Astrocyte (in vitro differentiated cells and primary cell): ENCODE measurements around the gene TK2. TPM values are rescaled to one million over a fixed set of nuclear protein-coding genes. Genes with fewer than 3 reads are reported as not detected.

Experiments
- DNase-seq: peaks from one replicate; pipeline ENCODE4 v3.0.0-alpha.2; 2010; ENCODE audit warnings: low read depth
- FAIRE-seq: peaks from 2 replicates; lab custom pipeline; 2011; peaks lifted over from hg19 to GRCh38; lab: Jason Lieb, UNC
- H2AFZ ChIP-seq: 2 replicates; pipeline ENCODE4 v1.6.0; 2012; ENCODE audit warnings: low read depth, low read length, inconsistent platforms
- H3K27ac ChIP-seq: 2 replicates; pipeline ENCODE4 v1.5.1; 2011; ENCODE audit warnings: low read depth, low read length, inconsistent platforms
- H3K27me3 ChIP-seq: 2 replicates; pipeline ENCODE4 v1.6.0; 2011; ENCODE audit warnings: low read length, inconsistent platforms; ENCODE audit not compliant: insufficient read depth
- H3K36me3 ChIP-seq: 2 replicates; pipeline ENCODE4 v1.5.1; 2011; ENCODE audit warnings: low read length, inconsistent platforms; ENCODE audit not compliant: insufficient read depth
- H3K4me1 ChIP-seq: 2 replicates; pipeline ENCODE4 v1.5.1; 2011; ENCODE audit warnings: low read length, inconsistent platforms; ENCODE audit not compliant: insufficient read depth
- H3K4me2 ChIP-seq: 2 replicates; pipeline ENCODE4 v1.6.0; 2012; ENCODE audit warnings: low read length, inconsistent platforms
- H3K4me3 ChIP-seq: 2 replicates; pipeline ENCODE4 v1.5.1; 2011; ENCODE audit warnings: low read depth, mild to moderate bottlenecking, low read length, inconsistent platforms; ENCODE audit not compliant: insufficient read depth
- H3K79me2 ChIP-seq: 2 replicates; pipeline ENCODE4 v1.6.0; 2012; ENCODE audit warnings: mild to moderate bottlenecking, low read length, inconsistent platforms; ENCODE audit not compliant: insufficient read depth
- H3K9ac ChIP-seq: 2 replicates; pipeline ENCODE4 v1.6.0; 2012; ENCODE audit warnings: mild to moderate bottlenecking, low read length, inconsistent platforms
- H3K9me3 ChIP-seq: 2 replicates; pipeline ENCODE4 v1.5.1; 2012; ENCODE audit warnings: low read depth, mild to moderate bottlenecking, low read length, inconsistent platforms; ENCODE audit not compliant: insufficient read depth
- H4K20me1 ChIP-seq: 2 replicates; pipeline ENCODE4 v1.6.0; 2012; ENCODE audit warnings: low read length, inconsistent platforms; ENCODE audit not compliant: insufficient read depth
- H3K27ac Mint-ChIP-seq: one replicate; pipeline ENCODE4 v1.8.0; 2021; ENCODE audit warnings: mild to moderate bottlenecking, mixed read lengths; ENCODE audit not compliant: unreplicated experiment
- H3K27me3 Mint-ChIP-seq: one replicate; pipeline ENCODE4 v1.8.0; 2021; ENCODE audit warnings: low read depth, mixed read lengths; ENCODE audit not compliant: unreplicated experiment
- H3K36me3 Mint-ChIP-seq: one replicate; pipeline ENCODE4 v1.8.0; 2021; ENCODE audit warnings: low read depth, mixed read lengths; ENCODE audit not compliant: unreplicated experiment
- H3K4me1 Mint-ChIP-seq: one replicate; pipeline ENCODE4 v1.8.0; 2021; ENCODE audit warnings: low read depth, mixed read lengths; ENCODE audit not compliant: unreplicated experiment
- H3K4me3 Mint-ChIP-seq: one replicate; pipeline ENCODE4 v1.8.0; 2021; ENCODE audit warnings: mild to moderate bottlenecking, moderate library complexity, mixed read lengths; ENCODE audit not compliant: unreplicated experiment
- H3K9me3 Mint-ChIP-seq: one replicate; pipeline ENCODE4 v1.8.0; 2021; ENCODE audit warnings: mild to moderate bottlenecking, mixed read lengths; ENCODE audit not compliant: unreplicated experiment
- CTCF ChIP-seq: IDR thresholded peaks from 2 replicates; pipeline ENCODE4 v1.5.1; 2011; ENCODE audit warnings: low read depth, mild to moderate bottlenecking, inconsistent platforms, low read length, moderate library complexity; ENCODE audit not compliant: insufficient read depth
- EZH2 ChIP-seq: IDR thresholded peaks from 2 replicates; pipeline ENCODE4 v1.6.1; 2012; ENCODE audit warnings: mild to moderate bottlenecking, low read length, inconsistent platforms; ENCODE audit not compliant: insufficient read depth
- total RNA-seq: library from RNA; stranded (reverse); gene quantifications from 2 replicates; pipeline ENCODE4 v1.2.1, GENCODE V29; 2021

TK2 gene
- total RNA-seq, 1 donor from 2014 or later: 12.4 TPM

- Histone ChIP-seq H3K9me3 (no peaks in the 10 kb centered on the region), H3K36me3 (peaks cover 15% of the 10 kb centered on the region), H4K20me1 (peaks cover 6% of the 10 kb centered on the region), H3K27me3 (no peaks in the 10 kb centered on the region), H3K79me2 (peaks cover 35% of the 10 kb centered on the region), H3K9ac (no peak overlapping the region), H3K4me3 (no peak overlapping the region), H3K4me1 (peaks cover 5% of the 10 kb centered on the region), H3K4me2 (no peak overlapping the region), H3K27ac (no peak overlapping the region), H2AFZ (no peak overlapping the region)
- H3K36me3 Mint-ChIP-seq: peaks cover 11% of the 10 kb centered on the region
- H3K4me1 Mint-ChIP-seq: peaks cover 5% of the 10 kb centered on the region
- TF ChIP-seq EZH2 (no peak), CTCF (no peak)
- DNase-seq (no peak), FAIRE-seq (no peak)
- H3K27ac Mint-ChIP-seq: no peak overlapping the region
- no peaks in the 10 kb centered on the region for H3K27me3 Mint-ChIP-seq
- H3K9me3 Mint-ChIP-seq: no peaks in the 10 kb centered on the region
- H3K4me3 Mint-ChIP-seq: no peak overlapping the region
These were observed 10.2 kb upstream of the TK2 start for GRCh38 chr16:66560107-66560506.

GRCh38 chr16:66554495-66554894 lies 4.6 kb upstream of the TK2 start:
- Mint-ChIP-seq H3K4me1 (peaks cover 6% of the 10 kb centered on the region), H3K4me3 (no peak overlapping the region), H3K27me3 (no peaks in the 10 kb centered on the region), H3K9me3 (peaks cover 4% of the 10 kb centered on the region), H3K27ac (no peak overlapping the region), H3K36me3 (peaks cover 1% of the 10 kb centered on the region)
- DNase-seq (no peak), FAIRE-seq (no peak)
- H3K9ac ChIP-seq: no peak overlapping the region
- TF ChIP-seq CTCF: no peak
- peaks cover 47% of the 10 kb centered on the region for H3K79me2 ChIP-seq
- H3K4me2 ChIP-seq: no peak overlapping the region
- H3K27ac ChIP-seq: no peak overlapping the region
- peaks cover 5% of the 10 kb centered on the region for H3K36me3 ChIP-seq
- no peaks in the 10 kb centered on the region for H4K20me1 ChIP-seq
- no peak overlapping the region for H2AFZ ChIP-seq
- no peaks in the 10 kb centered on the region for H3K27me3 ChIP-seq
- H3K4me1 ChIP-seq: peaks cover 16% of the 10 kb centered on the region
- no peak overlapping the region for H3K4me3 ChIP-seq
- H3K9me3 ChIP-seq: no peaks in the 10 kb centered on the region

- Histone ChIP-seq H3K27ac (no peak overlapping the region), H3K4me1 (peaks cover 21% of the 10 kb centered on the region), H3K9me3 (no peaks in the 10 kb centered on the region), H2AFZ (no peak overlapping the region), H3K4me2 (peak overlapping the region; percentile 92), H3K36me3 (peaks cover 5% of the 10 kb centered on the region), H3K27me3 (no peaks in the 10 kb centered on the region), H4K20me1 (no peaks in the 10 kb centered on the region), H3K9ac (no peak overlapping the region), H3K79me2 (peaks cover 44% of the 10 kb centered on the region), H3K4me3 (no peak overlapping the region)
- Mint-ChIP-seq H3K36me3 (peaks cover 1% of the 10 kb centered on the region), H3K27me3 (no peaks in the 10 kb centered on the region), H3K27ac (no peak overlapping the region), H3K4me3 (no peak overlapping the region), H3K9me3 (peaks cover 4% of the 10 kb centered on the region), H3K4me1 (peaks cover 8% of the 10 kb centered on the region)
- DNase-seq: no peak
- no peak for FAIRE-seq
- TF ChIP-seq EZH2 (no peak), CTCF (no peak)
These were observed 4.1 kb upstream of the TK2 start for GRCh38 chr16:66554021-66554420.
